Measurements from ENCODE around the gene BNIP1.
"Not testable (repeated sequence)": the region's sequence is repeated elsewhere in the genome, so short reads cannot be mapped to it uniquely, and the experiment has no call there.

Gene BNIP1

DNA sequence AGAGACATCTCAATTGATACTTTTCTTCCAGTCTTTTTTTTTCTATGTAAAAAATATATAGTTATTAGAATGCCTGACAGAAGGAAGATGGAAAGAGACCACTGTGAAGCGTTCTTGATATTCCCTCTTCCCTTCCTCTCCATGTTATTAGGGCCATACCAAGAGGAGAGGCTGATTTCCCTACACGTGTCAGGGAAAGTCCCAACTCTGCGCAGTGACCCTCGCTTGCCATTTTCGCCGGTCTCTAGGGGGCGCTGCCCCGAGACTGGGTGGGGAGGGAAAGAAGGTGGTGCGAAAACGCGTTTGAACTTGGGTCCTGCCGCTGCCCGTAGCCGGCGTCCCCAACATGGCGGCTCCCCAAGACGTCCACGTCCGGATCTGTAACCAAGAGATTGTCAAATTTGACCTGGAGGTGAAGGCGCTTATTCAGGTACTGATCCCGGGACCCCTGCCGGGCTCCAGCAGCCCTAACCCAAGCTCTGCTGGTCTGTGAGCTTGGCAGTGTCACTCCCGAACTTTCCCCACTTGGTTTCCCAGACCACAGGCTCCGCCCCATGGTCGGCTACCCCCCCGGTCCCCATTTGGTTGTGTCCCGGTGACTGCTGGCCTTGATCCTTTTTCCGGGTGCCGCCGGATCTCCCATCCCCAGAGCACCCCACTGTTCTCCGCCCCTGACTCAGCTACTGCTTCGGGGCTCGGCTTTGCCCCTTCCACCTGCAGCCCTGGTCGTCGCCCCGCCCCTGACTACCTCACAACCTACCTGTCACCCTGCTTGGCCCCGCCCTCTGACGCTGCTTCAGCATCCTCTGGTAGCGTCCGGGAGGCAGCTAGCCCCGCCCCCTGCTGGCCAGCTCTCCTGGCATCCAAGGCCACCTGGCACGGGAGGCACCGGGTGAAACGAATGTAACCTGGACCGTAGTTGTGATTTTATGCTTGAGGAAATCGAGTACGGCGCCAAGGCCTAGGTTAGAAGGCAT lies at the start of gene BNIP1:
Gene BNIP1, plus strand, starts transcription at position 332 of the 977 bp plus-strand sequence. Its CDS starts 15 bp downstream, at position 347.
- peak; percentile 97 for DNase-seq

GRCh38 chr5:173098787-173099186 lies 45.5 kb upstream of the BNIP1 start:
- DNase-seq, result no peak

DNA sequence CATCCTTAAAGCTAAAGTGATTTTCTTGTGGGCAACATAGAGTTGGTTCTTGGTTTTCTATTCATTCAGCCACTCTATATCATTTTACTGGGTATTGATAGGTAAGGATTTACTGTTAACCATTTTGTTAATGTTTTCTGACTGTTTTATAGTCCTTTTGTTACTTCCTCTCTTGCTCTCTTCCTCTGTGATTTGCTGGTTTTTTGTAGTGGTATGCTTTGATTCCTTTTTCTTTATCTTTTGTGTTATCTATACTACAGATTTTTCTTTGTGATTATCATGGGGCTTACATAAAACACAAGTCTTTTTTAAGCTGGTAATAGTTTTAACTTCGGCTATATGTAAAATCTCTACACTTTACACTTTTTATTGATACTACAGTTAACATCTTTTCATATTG lies 44.9 kb upstream of the BNIP1 start:
- no peak for DNase-seq

GRCh38 chr5:173101245-173101644 lies 43.1 kb upstream of the BNIP1 start:
- no peak for DNase-seq

GRCh38 chr5:173103411-173103810 lies 40.9 kb upstream of the BNIP1 start:
- no peak for DNase-seq

DNA sequence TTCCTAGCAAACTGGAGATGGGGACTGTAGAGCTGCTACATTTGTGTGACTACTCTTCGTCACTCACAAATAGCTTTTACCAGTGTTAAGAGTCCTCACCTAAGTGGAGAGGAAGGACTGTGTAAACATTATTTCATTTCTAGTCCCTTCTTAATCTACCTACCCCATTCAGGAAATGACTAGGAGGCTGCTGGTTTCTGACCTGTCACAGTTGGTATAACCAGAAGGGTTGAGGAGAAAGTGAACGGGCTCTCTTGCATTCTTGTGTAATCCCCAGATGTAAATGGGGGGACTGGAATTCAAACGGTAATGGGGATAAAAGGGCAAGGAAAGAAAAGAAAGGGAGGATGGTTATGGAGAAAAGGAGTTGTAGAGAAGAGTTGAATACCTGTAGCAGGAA lies 35.4 kb upstream of the BNIP1 start:
- DNase-seq, result no peak

- DNase-seq, result no peak
Observed at GRCh38 chr5:173114536-173114935, 29.8 kb upstream of the BNIP1 start.

GRCh38 chr5:173119719-173120118 lies 24.6 kb upstream of the BNIP1 start:
- DNase-seq, result no peak

- no peak for DNase-seq
Observed at GRCh38 chr5:173123416-173123815, 20.9 kb upstream of the BNIP1 start.

- not testable (repeated sequence) for DNase-seq
Observed at GRCh38 chr5:173132166-173132565, 12.2 kb upstream of the BNIP1 start.

- DNase-seq, result no peak
Observed at GRCh38 chr5:173138707-173139106, 5.6 kb upstream of the BNIP1 start.

DNA sequence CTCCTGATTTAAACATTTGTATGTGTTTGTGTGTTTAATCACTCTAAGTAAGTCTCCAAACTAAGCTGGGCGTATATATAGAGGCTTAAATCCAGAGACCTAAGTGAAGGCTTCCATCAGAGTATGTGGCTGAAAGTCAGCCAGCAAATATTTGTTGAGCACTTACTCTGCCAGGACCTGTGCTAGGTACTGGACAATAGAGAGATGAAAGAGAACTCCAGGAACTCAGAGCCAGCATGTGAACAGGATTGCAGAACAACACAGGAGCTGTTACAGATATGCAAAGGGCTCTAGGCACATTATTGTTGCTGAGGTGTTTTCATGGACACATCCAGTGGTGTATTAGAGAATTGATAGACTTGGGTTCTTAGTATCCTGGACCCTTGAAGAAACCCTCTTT lies 4.7 kb upstream of the BNIP1 start:
- DNase-seq, result no peak

DNA sequence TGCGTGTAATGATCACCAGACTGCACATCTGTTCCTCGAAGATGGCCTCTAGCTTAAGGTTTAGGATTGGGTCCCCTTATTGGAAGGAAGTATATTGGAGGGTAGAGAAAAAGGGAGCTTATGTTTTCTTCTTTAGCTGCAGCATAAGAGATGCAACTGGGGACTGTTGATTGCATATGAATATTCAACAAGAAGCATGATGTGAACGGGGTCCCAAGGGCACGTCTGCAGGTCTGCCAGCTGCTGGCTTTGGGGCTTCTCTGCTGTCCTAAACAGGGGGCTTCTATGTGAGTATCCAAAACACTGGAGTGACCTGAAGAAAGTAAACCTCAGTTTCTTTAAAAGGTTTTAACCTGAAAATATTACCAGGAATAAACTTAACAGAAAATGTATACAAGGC lies 3.6 kb upstream of the BNIP1 start:
- no peak for DNase-seq

- no peak for DNase-seq
Observed at GRCh38 chr5:173143567-173143966, 764 bp upstream of the BNIP1 start.

DNA sequence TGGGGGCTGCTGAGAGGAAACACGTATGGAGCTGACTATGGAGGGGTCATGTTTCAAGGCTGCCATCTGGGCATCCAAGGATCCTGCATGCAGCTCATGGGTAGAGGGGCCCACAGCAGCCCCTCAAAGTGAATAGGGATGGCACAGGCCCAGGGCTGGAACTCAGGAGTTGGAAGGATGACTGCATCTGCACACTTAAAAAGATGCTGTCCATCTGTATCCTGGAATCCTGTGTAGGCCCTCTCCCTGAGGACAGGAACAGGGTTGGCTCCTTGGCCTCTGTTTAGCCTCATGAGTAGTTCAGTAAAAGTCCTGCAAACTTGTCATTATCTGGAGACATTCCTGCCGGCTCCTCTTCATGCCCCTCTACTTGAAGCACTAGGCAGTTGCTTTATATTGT lies 4.0 kb downstream of the BNIP1 start:
- no peak for DNase-seq

- DNase-seq, result no peak
Observed at GRCh38 chr5:173152547-173152946, 8.2 kb downstream of the BNIP1 start.

DNA sequence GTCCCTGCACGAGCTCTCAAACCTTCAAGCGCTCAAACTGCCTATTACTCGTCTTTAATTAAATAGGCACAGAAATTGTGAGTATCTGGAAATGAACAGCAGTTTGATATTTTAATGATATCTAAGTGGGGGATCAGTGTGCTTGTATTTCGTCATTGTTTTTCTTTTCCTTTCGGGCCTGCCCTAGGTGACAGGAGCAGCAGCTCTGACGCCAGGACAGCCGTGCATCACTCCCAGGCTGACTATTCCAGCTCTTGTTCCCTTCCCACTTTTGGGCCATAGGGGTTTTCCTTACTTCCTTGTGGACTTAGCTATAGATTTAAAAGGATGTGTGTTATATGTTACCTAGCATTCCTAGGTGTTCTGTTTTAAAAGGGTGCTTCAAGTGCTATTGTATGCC lies 9.5 kb downstream of the BNIP1 start:
- DNase-seq, result no peak

DNA sequence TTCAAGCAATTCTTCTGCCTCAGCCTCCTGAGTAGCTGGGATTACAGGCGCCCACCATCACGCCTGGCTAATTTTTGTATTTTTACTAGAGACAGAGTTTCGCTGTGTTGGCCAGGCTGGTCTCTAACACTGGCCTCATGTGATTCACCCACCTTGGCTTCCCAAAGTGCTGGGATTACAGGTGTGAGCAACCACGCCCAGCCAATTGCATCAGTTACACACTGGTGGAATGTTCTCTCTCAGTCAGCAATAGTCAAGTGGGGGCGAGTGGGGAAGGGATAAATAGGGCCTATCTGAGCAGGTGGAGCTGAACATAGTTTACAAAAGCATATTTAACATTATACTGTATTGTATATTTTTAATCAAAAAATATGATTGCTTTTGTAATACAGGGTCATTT lies 10.3 kb downstream of the BNIP1 start:
- not testable (repeated sequence) for DNase-seq

DNA sequence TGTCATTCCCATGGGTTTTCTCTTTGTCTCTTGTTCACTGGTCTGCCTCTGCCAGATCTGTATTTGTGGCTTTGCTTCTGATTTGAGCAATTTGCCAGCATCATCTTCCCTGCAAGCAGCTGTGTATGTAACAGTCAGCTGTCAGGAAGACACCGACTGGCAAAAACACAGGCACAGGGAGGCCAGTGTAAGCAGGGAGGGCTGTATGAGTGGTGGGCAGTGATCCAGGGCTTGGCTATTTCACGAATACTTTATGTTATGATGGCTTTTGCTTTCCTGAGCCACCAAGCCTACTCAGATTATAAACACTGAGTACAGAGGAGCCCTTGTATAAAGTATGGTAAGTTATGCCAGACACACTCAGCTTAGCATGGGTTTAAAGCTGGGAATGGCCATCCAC lies 11.6 kb downstream of the BNIP1 start:
- no peak for DNase-seq

- no peak for DNase-seq
Observed at GRCh38 chr5:173158366-173158765, 14.0 kb downstream of the BNIP1 start.

DNA sequence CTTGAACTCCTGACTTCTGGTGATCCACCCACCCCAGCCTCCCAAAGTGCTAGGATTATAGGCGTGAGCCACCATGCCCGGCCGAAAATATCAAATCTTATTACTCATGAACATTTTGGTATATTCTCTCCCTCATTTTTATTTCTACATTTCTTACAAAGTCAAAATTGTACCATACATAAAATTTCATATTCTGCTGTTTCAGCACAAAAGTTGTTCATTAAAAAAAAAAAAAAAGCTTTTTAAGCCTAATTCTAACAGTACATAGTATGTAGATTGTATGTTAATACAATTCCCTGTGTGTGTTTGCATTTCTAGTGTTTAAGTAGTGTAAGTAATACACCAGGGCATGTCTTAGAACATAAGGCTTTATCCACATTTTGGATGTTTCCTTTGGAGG lies 14.9 kb downstream of the BNIP1 start:
- no peak for DNase-seq

- no peak for DNase-seq
Observed at GRCh38 chr5:173161148-173161547, 16.8 kb downstream of the BNIP1 start.

- DNase-seq, result no peak
Observed at GRCh38 chr5:173163219-173163618, 18.9 kb downstream of the BNIP1 start.

DNA sequence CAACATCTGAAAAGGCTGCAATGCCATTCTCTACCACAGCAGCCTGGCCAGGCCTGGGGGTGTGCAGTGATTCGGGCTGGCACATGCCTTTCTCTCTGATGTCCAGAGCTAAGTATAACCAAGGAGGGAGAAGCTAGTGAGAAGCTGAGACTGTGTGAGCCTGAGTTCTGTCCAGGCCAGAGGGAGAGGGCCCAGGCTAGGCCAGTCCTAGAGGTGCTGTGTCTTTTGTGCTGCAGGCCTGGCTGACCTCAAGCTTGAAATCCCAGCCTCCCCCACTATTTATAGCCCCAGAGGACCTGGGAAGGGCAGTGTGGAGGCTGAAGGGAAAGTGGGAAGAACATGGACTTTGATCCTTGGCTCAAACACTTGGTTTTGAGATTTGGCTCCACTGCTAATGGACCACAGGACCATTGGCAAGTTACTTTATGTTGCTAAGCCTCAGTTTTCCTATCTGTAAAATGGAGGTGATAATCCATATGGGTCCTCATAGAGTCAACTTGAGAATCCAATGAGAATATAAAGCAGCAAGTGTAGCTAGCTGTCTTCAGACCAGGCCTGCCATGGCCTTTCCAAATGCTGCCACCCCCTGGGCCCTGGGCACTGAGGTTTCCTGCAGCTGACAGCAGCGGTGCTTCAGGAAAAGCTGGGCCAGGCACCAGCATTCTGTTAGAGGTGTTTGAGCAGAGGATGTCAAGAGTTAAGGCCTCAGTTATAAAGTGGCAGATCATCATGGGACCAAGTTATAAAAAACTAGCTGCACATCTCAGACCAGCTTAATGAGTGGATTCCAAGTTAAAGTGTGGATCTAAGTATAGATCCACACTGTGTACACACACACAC lies 21.1 kb downstream of the BNIP1 start:
- no peak for DNase-seq
